Gastrocnemius medialis (tissue), 4 donors: ENCODE results near the gene C12orf50. TPM values are rescaled to one million over a fixed set of nuclear protein-coding genes. Genes with fewer than 3 reads are reported as not detected.

Experiments
- ATAC-seq, 2 donors: fragments of 150-250 bp; one replicate each; pipeline ENCODE4 v1.9.1; 2016
- DNase-seq, 2 donors: peaks; one replicate each; pipeline ENCODE4 v3.0.0-alpha.2; 2019
- H3K27ac ChIP-seq, 4 donors: fragments of 200-600 bp; sonication (generic); 1 replicate in 1 of 4; 2 replicates in 3 of 4; pipeline ENCODE4 v1.5.1; 2016 to 2018; ENCODE audit warnings: mild to moderate bottlenecking in 2 of 4, moderate library complexity in 1 of 4
- H3K27me3 ChIP-seq, 3 donors: fragments of 200-600 bp; sonication (generic) in 2 of 3; 1 replicate in 1 of 3; 2 replicates in 2 of 3; pipeline versions ENCODE4 v1.5.1 to v1.6.0; 2016 to 2019; ENCODE audit warnings: mild to moderate bottlenecking in 1 of 3, moderate library complexity in 1 of 3
- H3K36me3 ChIP-seq, 2 donors: fragments of 200-600 bp; sonication (generic) in 1 of 2; one replicate each; pipeline ENCODE4 v1.5.1; 2017 to 2018
- H3K4me1 ChIP-seq, 2 donors: fragments of 200-600 bp; sonication (generic) in 1 of 2; one replicate each; pipeline ENCODE4 v1.5.1; 2016 to 2017; ENCODE audit warnings: mild to moderate bottlenecking in 2 of 2
- H3K4me3 ChIP-seq, 4 donors: fragments of 200-600 bp; sonication (generic) in 3 of 4; 1 replicate in 1 of 4; 2 replicates in 3 of 4; pipeline ENCODE4 v1.5.1; 2016 to 2019; ENCODE audit warnings: mild to moderate bottlenecking in 2 of 4
- H3K9me3 ChIP-seq, 3 donors: fragments of 200-600 bp; sonication (generic) in 2 of 3; 1 replicate in 1 of 3; 2 replicates in 2 of 3; pipeline ENCODE4 v1.5.1; 2016 to 2019
- CTCF ChIP-seq, 5 experiments: fragments of 450-650 bp in 3 of 5; fragments of 200-600 bp in 2 of 5; sonication (generic) in 2 of 5; IDR thresholded peaks in 4 of 5; conservative IDR thresholded peaks in 1 of 5; 1 replicate in 4 of 5; 2 replicates in 1 of 5; pipeline ENCODE4 v1.5.1; 2016 to 2019; ENCODE audit warnings: antibody characterized with exemption in 5 of 5, mild to moderate bottlenecking in 3 of 5, moderate library complexity in 3 of 5
- POLR2A ChIP-seq, 2 donors: fragments of 450-650 bp; IDR thresholded peaks; one replicate each; pipeline ENCODE4 v1.6.1; 2017; ENCODE audit warnings: antibody characterized with exemption in 2 of 2, mild to moderate bottlenecking in 2 of 2, moderate library complexity in 2 of 2
- in situ Hi-C, 4 donors: fragments of 200-750 bp; cut with MboI; loops; one replicate each; pipeline versions ENCODE4 v1.15.0 to v1.8.0; 2017; ENCODE audit warnings: low sequenced_read_pairs in 4 of 4
- intact Hi-C: fragments of 100-400 bp; cut with DNase I; formaldehyde crosslinking; loops from one replicate; pipeline ENCODE4 v1.15.1; 2023; ENCODE audit warnings: low total_unique reads
- total RNA-seq, 4 donors: library from RNA; depleted of rRNA; stranded (reverse); fragments of >200 nt; gene quantifications; one replicate each; pipeline versions ENCODE4 v1.1.0 to v1.2.3, GENCODE V29; 2016

The C12orf50 gene
- total RNA-seq, 4 donors from 2014 or later: not detected

- in situ Hi-C loops (no loop called here), intact Hi-C loops (no loop called here)
- TF ChIP-seq CTCF (IDR thresholded peaks at IDR 0.05 in 4 of 5, conservative IDR thresholded peaks at IDR 0.05 in 1 of 5) (no peak), POLR2A (IDR thresholded peaks at IDR 0.05) (no peak)
- no peaks in the 10 kb centered on the region for H3K27me3 ChIP-seq
- H3K4me3 ChIP-seq: no peak overlapping the region
- no peaks in the 10 kb centered on the region for H3K9me3 ChIP-seq
- H3K27ac ChIP-seq: no peak overlapping the region
- H3K4me1 ChIP-seq: no peaks in the 10 kb centered on the region
- ATAC-seq (no peak), DNase-seq (no peak)
- H3K36me3 ChIP-seq: no peaks in the 10 kb centered on the region
These were observed 44.0 kb downstream of the C12orf50 start for GRCh38 chr12:87985069-87985675.

- H3K4me3 ChIP-seq: no peak overlapping the region
- intact Hi-C loops: no loop called here
- no peaks in the 10 kb centered on the region for H3K9me3 ChIP-seq
- H3K27ac ChIP-seq: no peak overlapping the region
- in situ Hi-C loops: no loop called here
- H3K4me1 ChIP-seq: no peaks in the 10 kb centered on the region
- TF ChIP-seq POLR2A (IDR thresholded peaks at IDR 0.05): no peak
- TF ChIP-seq CTCF (IDR thresholded peaks at IDR 0.05 in 4 of 5, conservative IDR thresholded peaks at IDR 0.05 in 1 of 5): no peak
- no peaks in the 10 kb centered on the region for H3K27me3 ChIP-seq
- no peaks in the 10 kb centered on the region for H3K36me3 ChIP-seq
- no peak for DNase-seq
- ATAC-seq: no peak
These were observed 47.0 kb downstream of the C12orf50 start for GRCh38 chr12:87982208-87982607.

- Histone ChIP-seq H3K27ac (no peak overlapping the region), H3K27me3 (no peaks in the 10 kb centered on the region), H3K4me1 (no peaks in the 10 kb centered on the region), H3K9me3 (no peaks in the 10 kb centered on the region), H3K4me3 (no peak overlapping the region), H3K36me3 (no peaks in the 10 kb centered on the region)
- TF ChIP-seq POLR2A (IDR thresholded peaks at IDR 0.05) (no peak), CTCF (IDR thresholded peaks at IDR 0.05 in 4 of 5, conservative IDR thresholded peaks at IDR 0.05 in 1 of 5) (no peak)
- no peak for ATAC-seq
- DNase-seq: no peak
- in situ Hi-C loops (no loop called here), intact Hi-C loops (no loop called here)
These were observed 47.7 kb downstream of the C12orf50 start for GRCh38 chr12:87981495-87981894.

- Histone ChIP-seq H3K4me3 (no peak overlapping the region), H3K9me3 (no peaks in the 10 kb centered on the region), H3K36me3 (no peaks in the 10 kb centered on the region), H3K4me1 (no peaks in the 10 kb centered on the region), H3K27me3 (no peaks in the 10 kb centered on the region), H3K27ac (no peak overlapping the region)
- intact Hi-C loops (no loop called here), in situ Hi-C loops (no loop called here)
- DNase-seq: no peak
- ATAC-seq: no peak
- TF ChIP-seq CTCF (IDR thresholded peaks at IDR 0.05 in 4 of 5, conservative IDR thresholded peaks at IDR 0.05 in 1 of 5): no peak
These were observed 53.3 kb downstream of the C12orf50 start for GRCh38 chr12:87975879-87976278.

- H3K4me3 ChIP-seq: no peak overlapping the region
- H3K36me3 ChIP-seq: no peaks in the 10 kb centered on the region
- TF ChIP-seq CTCF (IDR thresholded peaks at IDR 0.05 in 4 of 5, conservative IDR thresholded peaks at IDR 0.05 in 1 of 5) (no peak), POLR2A (IDR thresholded peaks at IDR 0.05) (no peak)
- no peaks in the 10 kb centered on the region for H3K4me1 ChIP-seq
- no peaks in the 10 kb centered on the region for H3K9me3 ChIP-seq
- intact Hi-C loops (no loop called here), in situ Hi-C loops (no loop called here)
- no peak overlapping the region for H3K27ac ChIP-seq
- ATAC-seq (no peak), DNase-seq (no peak)
- peaks cover 0 to 2% (median 0%) of the 10 kb centered on the region in 3 donors for H3K27me3 ChIP-seq
These were observed 61.3 kb downstream of the C12orf50 start for GRCh38 chr12:87967871-87968270.
